ENCODE data around the gene ABCG2.

DNA sequence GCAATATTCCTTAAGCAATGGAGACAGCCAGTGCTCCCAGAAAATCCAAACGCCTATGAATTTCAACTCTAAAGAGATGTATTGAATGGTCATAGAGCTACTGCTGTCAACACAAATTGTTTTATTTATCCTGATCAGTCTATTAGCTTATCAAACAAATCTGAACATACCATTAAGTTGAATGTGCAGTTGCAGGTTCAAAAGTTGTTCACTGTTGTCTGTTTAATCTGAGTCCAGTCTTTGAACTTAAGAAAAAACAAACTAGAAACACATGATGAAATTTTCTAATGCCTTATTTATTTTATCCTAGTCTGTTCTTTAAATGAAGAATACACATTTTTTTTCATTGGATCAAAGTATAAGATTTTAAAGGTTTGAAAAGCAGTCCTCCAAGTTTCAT, 77.8 kb downstream of the ABCG2 start:
- TF ChIP-seq, protein P1, sequence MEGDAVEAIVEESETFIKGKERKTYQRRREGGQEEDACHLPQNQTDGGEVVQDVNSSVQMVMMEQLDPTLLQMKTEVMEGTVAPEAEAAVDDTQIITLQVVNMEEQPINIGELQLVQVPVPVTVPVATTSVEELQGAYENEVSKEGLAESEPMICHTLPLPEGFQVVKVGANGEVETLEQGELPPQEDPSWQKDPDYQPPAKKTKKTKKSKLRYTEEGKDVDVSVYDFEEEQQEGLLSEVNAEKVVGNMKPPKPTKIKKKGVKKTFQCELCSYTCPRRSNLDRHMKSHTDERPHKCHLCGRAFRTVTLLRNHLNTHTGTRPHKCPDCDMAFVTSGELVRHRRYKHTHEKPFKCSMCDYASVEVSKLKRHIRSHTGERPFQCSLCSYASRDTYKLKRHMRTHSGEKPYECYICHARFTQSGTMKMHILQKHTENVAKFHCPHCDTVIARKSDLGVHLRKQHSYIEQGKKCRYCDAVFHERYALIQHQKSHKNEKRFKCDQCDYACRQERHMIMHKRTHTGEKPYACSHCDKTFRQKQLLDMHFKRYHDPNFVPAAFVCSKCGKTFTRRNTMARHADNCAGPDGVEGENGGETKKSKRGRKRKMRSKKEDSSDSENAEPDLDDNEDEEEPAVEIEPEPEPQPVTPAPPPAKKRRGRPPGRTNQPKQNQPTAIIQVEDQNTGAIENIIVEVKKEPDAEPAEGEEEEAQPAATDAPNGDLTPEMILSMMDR (conservative IDR thresholded peaks at IDR 0.05; ENCODE audit: low read depth, low read length) = no peak
- no peak for TF ChIP-seq EZH2 (IDR thresholded peaks at IDR 0.05; ENCODE audit: borderline replicate concordance, low read depth, low read length, poor library complexity, severe bottlenecking)
